Measurements from ENCODE around the gene MRPL18.
"Not testable (repeated sequence)": the region's sequence is repeated elsewhere in the genome, so short reads cannot be mapped to it uniquely, and the experiment has no call there.

Gene MRPL18

GRCh38 chr6:159817951-159818739 lies 27.9 kb downstream of the MRPL18 start:
- no peak for DNase-seq (ENCODE audit: low read depth)

GRCh38 chr6:159819098-159819497 lies 28.8 kb downstream of the MRPL18 start:
- no peak for DNase-seq (ENCODE audit: low read depth)

DNA sequence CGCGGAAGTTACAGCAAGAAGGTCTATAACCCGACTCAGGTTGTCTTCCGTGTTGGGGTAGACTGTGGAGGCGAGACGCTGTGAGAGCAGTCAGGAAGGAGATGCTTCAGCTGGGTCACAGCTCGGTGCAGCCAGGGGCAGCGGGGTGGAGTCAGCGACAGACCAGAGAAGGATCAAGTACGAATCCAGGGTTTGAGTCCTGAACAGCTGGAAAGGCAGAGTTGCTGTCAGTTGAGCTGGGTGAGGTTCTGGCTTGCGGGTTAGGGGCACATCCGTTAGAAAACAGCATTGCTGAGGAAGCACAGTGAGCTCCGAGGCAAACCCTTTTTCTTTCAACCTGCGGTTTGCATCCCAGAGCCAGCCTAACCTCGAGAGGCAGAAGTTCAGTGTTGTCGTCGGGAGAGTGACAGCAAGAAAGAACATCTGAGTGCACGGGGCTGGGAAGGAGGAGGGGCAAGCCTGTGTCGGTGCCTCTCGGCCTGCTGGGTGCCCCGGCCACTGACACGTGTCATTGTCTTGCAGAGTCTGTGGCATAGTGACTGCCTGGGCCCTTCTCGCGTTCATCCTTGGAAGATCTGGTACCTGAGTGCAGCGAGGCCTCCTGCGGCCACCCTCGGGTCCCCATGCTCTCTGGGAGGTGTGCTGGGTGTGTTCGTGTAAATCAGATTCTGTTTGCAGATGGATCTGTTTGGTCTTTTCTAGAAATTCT lies 29.8 kb downstream of the MRPL18 start:
- DNase-seq (ENCODE audit: low read depth): no peak

DNA sequence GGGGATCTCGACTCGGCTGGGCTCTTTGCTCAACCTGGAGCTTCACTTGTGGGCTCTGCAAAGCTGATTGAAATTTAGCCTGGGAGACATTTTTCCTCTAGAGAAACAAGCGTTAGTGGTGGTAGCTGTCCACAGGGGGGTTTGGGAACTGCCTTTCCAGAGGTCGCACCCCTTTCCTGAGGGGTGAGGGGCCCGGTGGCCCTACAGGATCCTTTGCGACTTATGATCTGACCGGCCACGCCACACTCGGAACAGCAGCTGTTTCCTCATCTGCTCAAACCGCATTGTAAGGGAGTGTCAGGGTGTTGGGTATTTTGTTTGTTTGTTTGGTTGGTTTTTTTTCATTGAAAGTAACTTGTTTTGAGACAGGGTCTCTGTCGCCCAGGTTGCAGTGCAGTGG lies 30.9 kb downstream of the MRPL18 start:
- no peak for DNase-seq (ENCODE audit: low read depth)

- no peak for DNase-seq (ENCODE audit: low read depth)
Observed at GRCh38 chr6:159821726-159822125, 31.5 kb downstream of the MRPL18 start.

GRCh38 chr6:159823953-159824352 lies 33.7 kb downstream of the MRPL18 start:
- DNase-seq (ENCODE audit: low read depth): no peak

- DNase-seq (ENCODE audit: low read depth): not testable (repeated sequence)
Observed at GRCh38 chr6:159824690-159825089, 34.4 kb downstream of the MRPL18 start.

- no peak for DNase-seq (ENCODE audit: low read depth)
Observed at GRCh38 chr6:159826004-159826403, 35.7 kb downstream of the MRPL18 start.

DNA sequence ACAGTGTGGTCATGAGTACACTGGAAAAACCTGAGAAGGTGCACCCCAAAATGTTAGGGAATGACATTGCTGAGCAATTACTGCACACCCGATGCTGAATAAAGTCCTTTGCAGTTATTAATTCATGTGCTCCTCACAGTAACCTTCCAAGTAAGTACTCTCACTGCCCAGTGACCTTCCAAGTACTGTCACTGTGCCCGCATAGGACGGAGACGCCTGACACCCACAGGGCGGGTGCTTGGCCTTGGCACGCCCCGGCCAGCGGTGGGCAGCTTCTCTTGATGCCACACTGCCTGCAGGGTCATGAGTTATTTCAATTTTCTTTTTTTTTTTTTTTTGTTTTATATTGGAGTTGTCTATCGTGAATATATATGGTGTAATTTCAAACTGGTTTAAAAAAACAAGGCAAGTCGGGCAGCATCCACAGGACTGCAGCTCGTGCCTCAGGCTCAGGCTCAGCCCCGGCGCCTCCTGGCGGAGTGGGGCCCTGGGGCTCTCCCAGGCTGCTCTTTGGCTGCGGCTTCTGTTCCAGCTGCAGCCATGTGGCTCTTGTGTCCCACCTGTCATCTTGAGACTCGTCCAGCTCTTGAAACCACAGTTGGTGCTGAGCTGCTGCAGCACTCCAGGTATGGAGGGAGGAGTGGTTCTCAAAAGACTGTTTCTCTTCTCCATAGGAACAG lies 36.8 kb downstream of the MRPL18 start:
- no peak for DNase-seq (ENCODE audit: low read depth)

DNA sequence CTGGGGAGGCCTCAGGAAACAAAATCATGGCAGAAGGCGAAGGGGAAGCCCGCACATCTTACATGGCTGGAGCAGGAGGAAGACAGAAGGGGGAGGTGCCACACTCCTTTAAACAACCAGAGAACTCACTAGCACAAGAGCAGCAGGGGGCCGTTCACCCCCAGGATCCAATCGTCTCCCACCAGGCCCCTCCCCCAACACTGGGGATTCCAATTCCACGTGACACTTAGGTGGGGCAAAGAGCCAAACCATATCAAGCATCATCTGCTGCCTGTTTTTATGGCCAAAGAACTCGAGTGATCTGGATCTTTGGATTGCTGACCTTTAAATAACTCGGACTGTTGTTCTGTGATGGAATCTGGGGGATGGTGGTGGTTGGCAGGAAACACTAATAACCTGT lies 37.8 kb downstream of the MRPL18 start:
- no peak for DNase-seq (ENCODE audit: low read depth)

DNA sequence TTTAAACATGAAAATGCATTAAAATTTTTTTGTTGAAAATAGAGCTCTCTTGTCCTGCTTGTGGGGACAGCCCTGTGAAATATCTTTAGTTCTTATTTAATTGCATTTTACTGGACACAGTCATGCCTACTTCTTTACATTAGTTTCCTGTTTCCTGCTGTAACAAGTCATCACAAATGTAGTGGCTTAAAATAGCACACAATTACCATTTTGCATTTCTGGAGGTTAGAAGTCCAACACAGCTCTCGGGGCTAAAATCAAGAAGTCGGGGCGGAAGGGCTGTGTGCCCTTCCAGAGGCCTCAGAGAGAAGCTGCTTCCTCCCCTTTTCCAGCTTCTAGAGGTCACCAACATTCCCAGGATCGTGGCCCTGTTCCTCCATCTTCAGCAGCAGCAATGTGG lies 39.3 kb downstream of the MRPL18 start:
- no peak for DNase-seq (ENCODE audit: low read depth)

- DNase-seq (ENCODE audit: low read depth): no peak
Observed at GRCh38 chr6:159830501-159831372, 40.5 kb downstream of the MRPL18 start.

- DNase-seq (ENCODE audit: low read depth): no peak
Observed at GRCh38 chr6:159831373-159831679, 41.1 kb downstream of the MRPL18 start.

DNA sequence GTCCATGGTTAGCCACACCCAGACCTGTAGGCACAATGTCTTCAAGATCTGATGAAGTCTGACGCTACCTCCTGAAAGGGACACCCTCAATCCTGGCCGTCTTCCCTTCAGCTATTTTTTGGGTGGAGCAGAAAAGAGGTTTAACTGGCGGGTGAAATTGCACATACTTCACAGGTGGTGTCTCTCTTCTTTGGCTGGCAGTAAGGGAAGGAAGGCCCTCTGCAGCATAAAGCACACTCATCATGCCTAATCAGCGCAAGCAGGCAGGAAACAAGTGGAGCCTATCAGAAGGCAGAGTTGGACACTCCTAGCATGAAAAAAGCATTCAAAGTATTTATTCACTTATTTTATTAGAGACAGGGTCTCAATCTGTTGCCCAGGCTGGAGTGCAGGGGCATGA lies 42.7 kb downstream of the MRPL18 start:
- DNase-seq (ENCODE audit: low read depth): no peak

- DNase-seq (ENCODE audit: low read depth): no peak
Observed at GRCh38 chr6:159833556-159833955, 43.3 kb downstream of the MRPL18 start.

GRCh38 chr6:159833997-159834603 lies 43.8 kb downstream of the MRPL18 start:
- no peak for DNase-seq (ENCODE audit: low read depth)

DNA sequence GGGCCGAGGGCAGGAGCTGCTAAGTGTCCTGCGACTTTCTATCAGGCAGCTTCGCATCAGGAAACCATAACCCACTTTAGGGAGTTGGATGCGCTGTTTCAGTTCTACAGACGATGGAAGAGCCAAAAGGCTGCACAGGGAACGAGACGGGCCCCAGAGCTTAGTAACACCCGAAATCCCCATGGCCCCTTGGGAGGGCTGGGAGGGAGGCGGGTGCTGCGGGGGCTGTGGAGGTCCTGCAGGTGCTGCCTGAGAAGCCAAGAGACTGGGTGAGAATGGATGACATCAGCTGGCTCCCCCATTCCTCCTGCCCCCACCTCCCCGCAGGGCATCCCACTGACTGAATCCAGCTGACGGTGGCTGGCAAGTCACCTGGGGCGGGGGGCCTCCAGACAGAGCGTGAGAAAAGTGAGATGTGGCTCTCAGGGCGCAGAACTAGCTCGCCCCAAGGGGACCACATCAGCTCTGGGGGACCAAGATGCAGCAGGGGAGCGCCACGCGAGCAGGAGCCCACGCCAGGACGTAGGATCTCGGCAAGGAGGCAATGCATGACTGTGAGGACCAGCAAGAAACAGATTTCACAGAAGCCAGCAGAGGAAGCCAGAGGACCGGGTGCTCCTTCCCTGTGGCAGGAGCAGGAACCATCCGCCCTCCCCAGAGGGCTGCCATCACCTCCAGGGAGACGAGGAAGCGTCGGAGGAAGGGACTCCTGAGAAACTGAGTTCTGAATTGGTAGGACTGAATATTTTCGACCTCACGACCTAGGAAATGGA lies 46.6 kb downstream of the MRPL18 start:
- DNase-seq (ENCODE audit: low read depth): no peak

- DNase-seq (ENCODE audit: low read depth): no peak
Observed at GRCh38 chr6:159837511-159837910, 47.2 kb downstream of the MRPL18 start.

DNA sequence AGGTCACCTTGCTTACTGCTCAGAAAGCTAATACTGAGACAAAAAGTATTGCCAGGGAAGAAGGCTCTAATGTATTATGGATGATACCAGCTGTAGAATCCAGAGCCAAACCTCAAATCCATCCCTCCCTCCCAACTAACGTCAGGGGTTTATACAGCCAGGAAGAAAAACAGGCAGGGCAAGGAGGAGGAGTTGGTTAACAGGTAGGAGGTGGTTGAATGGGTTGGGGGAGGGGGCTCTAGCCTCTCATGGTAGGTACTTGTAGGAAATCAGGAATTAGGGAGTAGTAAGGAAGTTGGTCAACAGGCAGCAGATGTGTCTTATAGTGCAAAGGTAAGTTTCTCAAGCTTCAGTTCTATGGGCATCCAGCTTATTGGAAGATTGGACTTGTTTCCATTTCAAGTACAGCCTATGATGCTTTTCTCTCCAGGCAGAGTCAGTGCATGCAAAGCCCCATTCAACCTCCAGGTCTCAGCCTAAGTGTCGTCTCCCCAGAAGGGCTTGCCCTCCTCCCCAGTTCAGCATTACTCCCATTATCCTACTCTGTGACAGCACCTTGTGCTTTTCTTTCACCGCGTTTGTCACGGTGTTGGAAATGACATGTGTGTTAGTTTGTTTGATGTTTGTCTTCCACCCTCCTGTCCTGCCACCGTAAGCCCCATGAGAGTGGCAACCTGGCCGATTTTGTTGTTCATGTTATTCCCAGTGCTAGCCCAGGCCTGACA lies 47.9 kb downstream of the MRPL18 start:
- no peak for DNase-seq (ENCODE audit: low read depth)

DNA sequence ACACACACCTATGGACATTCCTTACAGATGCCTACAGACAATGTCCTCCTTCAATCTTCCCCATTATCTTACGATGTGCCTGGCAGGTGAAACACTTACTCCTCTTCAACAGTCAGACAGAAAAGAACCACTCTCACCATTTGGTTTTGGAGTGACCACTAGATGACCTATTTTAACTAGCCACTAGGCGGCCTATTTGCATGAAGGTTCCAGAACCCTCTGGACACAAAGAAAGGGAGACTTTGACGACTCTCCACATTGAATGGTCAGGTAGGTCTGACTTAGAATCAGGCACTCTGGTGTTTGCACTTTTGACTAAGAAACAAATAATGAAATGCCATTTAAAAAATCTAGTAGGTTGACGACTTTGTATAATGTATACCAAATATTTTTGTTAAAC lies 51.8 kb downstream of the MRPL18 start:
- no peak for DNase-seq (ENCODE audit: low read depth)
